HepG2 (cell line): Measurements from ENCODE around the gene PRKCE. TPM values are rescaled to one million over a fixed set of nuclear protein-coding genes. Genes with fewer than 3 reads are reported as not detected.

Experiments used
- ATAC-seq: fragments of 200-7000 bp; cut with Tn5 transposase; 3 replicates; pipeline ENCODE4 v1.9.1; 2020; ENCODE audit warnings: mild to moderate bottlenecking, moderate library complexity
- BruUV-seq: library from RNA; stranded (reverse); fragments of 400-500 nt; replicated peaks from 2 replicates; lab custom pipeline; 2021; lab: Mats Ljungman, UMichigan
- CTCF ChIA-PET: fragments of 300-600 bp; formaldehyde crosslinking; extraction: SDS; loops from one replicate; lab custom pipeline; 2021; ENCODE audit warnings: low total read pairs, inconsistent platforms, low intra/inter-chr PET ratio; lab: Yijun Ruan, JAX
- POLR2A ChIA-PET: fragments of 350-600 bp; sonication (Branson Sonifier 250); formaldehyde crosslinking; loops from one replicate; lab custom pipeline; 2020; ENCODE audit warnings: antibody characterized with exemption, inconsistent platforms; lab: Yijun Ruan, JAX
- DNase-seq: peaks from one replicate; pipeline ENCODE4 v3.0.0-alpha.2; 2015; ENCODE audit warnings: low spot score
- FAIRE-seq: peaks from 3 replicates; lab custom pipeline; 2011; peaks lifted over from hg19 to GRCh38; lab: Jason Lieb, UNC
- H2AFZ ChIP-seq: one replicate; pipeline ENCODE4 v1.6.1; 2011; ENCODE audit warnings: low read length, inconsistent platforms
- H3K27ac ChIP-seq: fragments of 300-600 bp; 3 replicates; pipeline ENCODE4 v1.8.0; 2011; ENCODE audit warnings: mixed run types, mild to moderate bottlenecking, mixed read lengths, low read length, inconsistent platforms; ENCODE audit not compliant: insufficient read depth; ENCODE audit errors: extremely low read length
- H3K27me3 ChIP-seq, 2 experiments: fragments of 200-600 bp in 1 of 2; 2 replicates in 1 of 2; 3 replicates in 1 of 2; pipeline versions ENCODE4 v1.6.0 to v1.8.0; 2011; ENCODE audit warnings: low read length in 2 of 2, mild to moderate bottlenecking in 2 of 2, moderate library complexity in 2 of 2, inconsistent platforms in 1 of 2; ENCODE audit not compliant: insufficient read depth in 2 of 2, control insufficient read depth in 1 of 2
- H3K36me3 ChIP-seq, 2 experiments: fragments of 200-600 bp in 1 of 2; replicated peaks in 1 of 2; 2 replicates in 1 of 2; 3 replicates in 1 of 2; pipeline versions ENCODE4 v1.5.1 to v1.8.0; 2011; ENCODE audit warnings: low read length in 2 of 2, inconsistent platforms in 1 of 2; ENCODE audit not compliant: insufficient read depth in 2 of 2, control insufficient read depth in 1 of 2
- H3K4me1 ChIP-seq: 2 replicates; pipeline ENCODE4 v1.5.1; 2012; ENCODE audit warnings: low read length, inconsistent platforms; ENCODE audit not compliant: insufficient read depth
- H3K4me2 ChIP-seq: 2 replicates; pipeline ENCODE4 v1.6.0; 2011; ENCODE audit warnings: low read depth, low read length, inconsistent platforms
- H3K4me3 ChIP-seq, 3 experiments: fragments of 200-600 bp in 1 of 3; sonication (generic), shearing (Covaris generic) in 1 of 3; replicated peaks in 1 of 3; 2 replicates each; pipeline ENCODE4 v1.5.1; 2011 to 2016; ENCODE audit warnings: low read length in 3 of 3, inconsistent platforms in 2 of 3, low read depth in 2 of 3, mild to moderate bottlenecking in 2 of 3, control low read depth in 1 of 3, mixed read lengths in 1 of 3; ENCODE audit not compliant: insufficient read depth in 1 of 3
- H3K79me2 ChIP-seq: one replicate; pipeline ENCODE4 v1.6.1; 2011; ENCODE audit warnings: low read length, inconsistent platforms; ENCODE audit not compliant: insufficient read depth
- H3K9ac ChIP-seq: 2 replicates; pipeline ENCODE4 v1.6.0; 2011; ENCODE audit warnings: mild to moderate bottlenecking, low read depth, low read length, inconsistent platforms; ENCODE audit not compliant: insufficient read depth
- H3K9me3 ChIP-seq: 2 replicates; pipeline ENCODE4 v1.5.1; 2012; ENCODE audit warnings: mild to moderate bottlenecking, low read length
- H4K20me1 ChIP-seq: 2 replicates; pipeline ENCODE4 v1.6.0; 2011; ENCODE audit warnings: inconsistent platforms, mild to moderate bottlenecking, low read length, moderate library complexity; ENCODE audit not compliant: insufficient read depth
- ATF3 ChIP-seq: sonication (generic); formaldehyde crosslinking; IDR thresholded peaks from 2 replicates; pipeline ENCODE4 v1.4.0; 2020; ENCODE audit warnings: missing genetic modification reagents
- CREB1 ChIP-seq, 2 experiments: fragments of 450-650 bp in 1 of 2; IDR thresholded peaks; 2 replicates each; pipeline ENCODE4 v1.6.1; 2016 to 2017; ENCODE audit warnings: control low read depth in 1 of 2, mild to moderate bottlenecking in 1 of 2, missing compliant biosample characterization in 1 of 2, missing genetic modification characterization in 1 of 2
- DNMT3B ChIP-seq: conservative IDR thresholded peaks from 2 replicates; pipeline ENCODE4 v1.6.1; 2016; ENCODE audit warnings: missing biosample characterization, control low read depth
- ELF4 ChIP-seq: sonication (generic); formaldehyde crosslinking; IDR thresholded peaks from 2 replicates; pipeline ENCODE4 v1.5.0; 2020; ENCODE audit warnings: missing genetic modification reagents, mild to moderate bottlenecking, moderate library complexity, borderline replicate concordance
- GABPA ChIP-seq, 2 experiments: IDR thresholded peaks; 2 replicates each; pipeline ENCODE4 v1.6.1; 2011 to 2016; ENCODE audit warnings: low read depth in 2 of 2, low read length in 1 of 2, missing biosample characterization in 1 of 2, missing genetic modification characterization in 1 of 2
- HNRNPH1 ChIP-seq: fragments of 200-400 bp; formaldehyde crosslinking; optimal IDR thresholded peaks from 2 replicates; pipeline ENCODE3; 2017; ENCODE audit warnings: mild to moderate bottlenecking, low read depth, low read length
- JUND ChIP-seq: sonication (generic); formaldehyde crosslinking; IDR thresholded peaks from 2 replicates; pipeline ENCODE4 v1.8.0; 2022; ENCODE audit warnings: mild to moderate bottlenecking, missing genetic modification reagents
- KLF15 ChIP-seq: sonication (generic); formaldehyde crosslinking; IDR thresholded peaks from 2 replicates; pipeline ENCODE4 v1.8.1; 2023; ENCODE audit warnings: borderline replicate concordance, mild to moderate bottlenecking, inconsistent platforms, missing genetic modification reagents, mixed read lengths
- PAF1 ChIP-seq: IDR thresholded peaks from 2 replicates; pipeline ENCODE4 v1.6.1; 2016; ENCODE audit warnings: missing genetic modification reagents, missing compliant biosample characterization
- PAWR ChIP-seq: sonication (generic); formaldehyde crosslinking; IDR thresholded peaks from 2 replicates; pipeline ENCODE4 v1.4.0; 2020; ENCODE audit warnings: missing genetic modification reagents, mild to moderate bottlenecking, borderline replicate concordance
- RBM22 ChIP-seq: fragments of 200-400 bp; formaldehyde crosslinking; optimal IDR thresholded peaks from 2 replicates; pipeline ENCODE3; 2017; ENCODE audit warnings: mild to moderate bottlenecking, low read length, moderate library complexity
- SP4 ChIP-seq: sonication (generic); formaldehyde crosslinking; IDR thresholded peaks from 2 replicates; pipeline ENCODE4 v1.8.1; 2023; ENCODE audit warnings: mild to moderate bottlenecking, missing genetic modification reagents
- ZFP62 ChIP-seq: sonication (generic); formaldehyde crosslinking; IDR thresholded peaks from 2 replicates; pipeline ENCODE4 v1.4.0; 2020; ENCODE audit warnings: missing genetic modification reagents
- ZFP91 ChIP-seq: sonication (generic); formaldehyde crosslinking; IDR thresholded peaks from 2 replicates; pipeline ENCODE4 v1.9.0; 2022; ENCODE audit warnings: missing genetic modification reagents, mild to moderate bottlenecking, borderline replicate concordance
- ZNF619 ChIP-seq: sonication (generic); formaldehyde crosslinking; IDR thresholded peaks from 2 replicates; pipeline ENCODE4 v1.4.0; 2020; ENCODE audit warnings: mild to moderate bottlenecking, missing genetic modification reagents
- ZNF660 ChIP-seq: sonication (generic); formaldehyde crosslinking; IDR thresholded peaks from 2 replicates; pipeline ENCODE4 v1.5.1; 2020; ENCODE audit warnings: mild to moderate bottlenecking, low read depth, missing genetic modification reagents, borderline replicate concordance
- WGBS: methylation state at CpG from one replicate; pipeline ENCODE4 v1.1.6; 2017; ENCODE audit warnings: low lambda C conversion rate; 5-methylcytosine and 5-hydroxymethylcytosine counted together
- in situ Hi-C: cut with HindIII; loops from 2 replicates; pipeline ENCODE4 v1.10.0; 2017; ENCODE audit warnings: low pct_unique_long_range_greater_than_20kb; ENCODE audit not compliant: extremely low pct_ligation_motif_present
- intact Hi-C: fragments of 100-400 bp; cut with micrococcal nuclease; formaldehyde crosslinking; loops from one replicate; pipeline ENCODE4 v1.10.0; 2022; ENCODE audit not compliant: unreplicated experiment
- polyA plus RNA-seq, 8 experiments: library from polyadenylated mRNA; depleted of rRNA in 3 of 8; stranded (reverse) in 7 of 8; unstranded in 1 of 8; fragments of >200 nt; fragmentation: Illumina TruSeq in 4 of 8; extraction: Trizol in 4 of 8; gene quantifications; 2 replicates each; pipeline versions ENCODE4 v1.2.1 to v1.2.3, GENCODE V29; 2011 to 2016; ENCODE audit warnings: low read depth in 4 of 8, missing spikeins in 1 of 8, mixed read lengths in 1 of 8; ENCODE audit not compliant: insufficient read depth in 1 of 8
- total RNA-seq, 5 experiments: library from RNA; depleted of rRNA; stranded (reverse); fragments of >200 nt; fragmentation: Illumina TruSeq; extraction: Trizol; gene quantifications; 2 replicates each; pipeline ENCODE4 v1.2.3, GENCODE V29; 2016; ENCODE audit warnings: low read depth in 1 of 5

Gene PRKCE
- total and polyA plus RNA-seq, 2 of the 13 experiments (the other 11 are each of a cell fraction or from before 2014, with no cell fraction given), result 1.0 to 3.9 TPM

GRCh38 chr2:45965871-45966498 lies 314.5 kb downstream of the PRKCE start:
- no peak overlapping the region for H2AFZ ChIP-seq
- peaks cover 11% of the 10 kb centered on the region for H3K4me1 ChIP-seq
- H3K27ac ChIP-seq, result no peak overlapping the region
- no peak overlapping the region for H3K4me2 ChIP-seq
- H3K9me3 ChIP-seq, result no peaks in the 10 kb centered on the region
- ATAC-seq (no peak), FAIRE-seq (no peak), DNase-seq (no peak)
- WGBS, result 90% methylated on average over 11 of the region's 11 CpGs
- BruUV-seq, result no TSS peak
- no peaks in the 10 kb centered on the region for H3K79me2 ChIP-seq
- no peaks in the 10 kb centered on the region for H3K27me3 ChIP-seq
- ChIA-PET CTCF (no interaction called here), POLR2A (no interaction called here)
- TF ChIP-seq KLF15 (CRISPR knock-in tag), result no peak
- no peak for TF ChIP-seq GABPA (IDR thresholded peaks at IDR 0.05; ENCODE audit: low read depth, low read length)
- no peak for TF ChIP-seq GABPA (CRISPR knock-in tag; IDR thresholded peaks at IDR 0.05; ENCODE audit: low read depth)
- no peak for TF ChIP-seq PAWR (CRISPR knock-in tag)
- no peak for TF ChIP-seq SP4 (CRISPR knock-in tag)
- intact Hi-C loops, result no loop called here
- no peak overlapping the region for H3K9ac ChIP-seq
- H3K36me3 ChIP-seq, result no peaks in the 10 kb centered on the region
- no peaks in the 10 kb centered on the region for H4K20me1 ChIP-seq
- no peak overlapping the region for H3K4me3 ChIP-seq
- in situ Hi-C loops, result no loop called here

- no peak overlapping the region for H3K4me3 ChIP-seq
- no peak overlapping the region for H3K27ac ChIP-seq
- 49% methylated on average over 14 of the region's 14 CpGs for WGBS
- H3K9me3 ChIP-seq, result no peaks in the 10 kb centered on the region
- no peak overlapping the region for H3K9ac ChIP-seq
- FAIRE-seq (no peak), ATAC-seq (peak; percentile 60), DNase-seq (no peak)
- ChIA-PET POLR2A (interaction anchor here (1.2 kb wide), 1 partner anchor 23 kb away, joined by 4 read pairs; no protein-coding TSS in a partner anchor), CTCF (no interaction called here)
- no peak overlapping the region for H3K4me2 ChIP-seq
- 0 out of 2 replicates have a peak, but pooled peaks cover 5% of the 10 kb centered on the region for H3K4me1 ChIP-seq
- H3K36me3 ChIP-seq, result no peaks in the 10 kb centered on the region
- in situ Hi-C loops (no loop called here), intact Hi-C loops (no loop called here)
- no peaks in the 10 kb centered on the region for H4K20me1 ChIP-seq
- no peak overlapping the region for H2AFZ ChIP-seq
- no peaks in the 10 kb centered on the region for H3K79me2 ChIP-seq
- no TSS peak for BruUV-seq
- no peaks in the 10 kb centered on the region for H3K27me3 ChIP-seq
- TF ChIP-seq ZFP91, result no peak
- no peak for TF ChIP-seq JUND
- TF ChIP-seq DNMT3B (CRISPR knock-in tag), result no peak
- no peak for TF ChIP-seq ZNF619 (CRISPR knock-in tag)
- TF ChIP-seq ZNF660 (CRISPR knock-in tag), result no peak
- TF ChIP-seq ELF4 (CRISPR knock-in tag), result no peak
- TF ChIP-seq ATF3 (CRISPR knock-in tag), result no peak
- TF ChIP-seq CREB1 (IDR thresholded peaks at IDR 0.05), result no peak
- no peak for TF ChIP-seq CREB1 (CRISPR knock-in tag; IDR thresholded peaks at IDR 0.05)
- TF ChIP-seq HNRNPH1, result no peak
- no peak for TF ChIP-seq RBM22
- no peak for TF ChIP-seq PAF1 (CRISPR knock-in tag)
- TF ChIP-seq ZFP62 (CRISPR knock-in tag), result no peak
These were observed 317.6 kb downstream of the PRKCE start for GRCh38 chr2:45968946-45969584.
